ENCODE data around the gene CNOT6. TPM values are rescaled to one million over a fixed set of nuclear protein-coding genes. Genes with fewer than 3 reads are reported as not detected.

Gene CNOT6
- total and polyA plus RNA-seq, 3 experiments from 2014 or later = 11.4 to 39.9 (median 36.0) TPM

- Histone ChIP-seq H3K27me3 (ENCODE audit: insufficient read depth, low read length, poor library complexity, severe bottlenecking) (no peaks in the 10 kb centered on the region), H3K4me3 (ENCODE audit: low read length) (no peak overlapping the region), H3K9me3 (ENCODE audit: low read length) (no peaks in the 10 kb centered on the region), H3K36me3 (ENCODE audit: insufficient read depth, low read length) (no peaks in the 10 kb centered on the region), H3K27ac (ENCODE audit: low read depth, low read length) (no peak overlapping the region), H3K4me1 (ENCODE audit: insufficient read depth, low read length) (peaks cover 6% of the 10 kb centered on the region)
- H3K27ac Mint-ChIP-seq = peak overlapping the region in 4 of 8 donors; percentile 15 to 80 (median 52)
- no peak overlapping the region for H3K4me3 Mint-ChIP-seq
- CTCF ChIA-PET = interaction anchor here (1.1 kb wide), 1 partner anchor 18 kb away, joined by 3 read pairs; no protein-coding TSS in a partner anchor
- H3K4me1 Mint-ChIP-seq = peaks cover 10 to 22% (median 15%) of the 10 kb centered on the region in 3 donors
- DNase-seq = no peak
- H3K27me3 Mint-ChIP-seq = no peaks in the 10 kb centered on the region
- H3K9me3 Mint-ChIP-seq = no peaks in the 10 kb centered on the region
- peaks cover 0 to 5% (median 0%) of the 10 kb centered on the region in 3 donors for H3K36me3 Mint-ChIP-seq
- POLR2A ChIA-PET = interaction anchor here (0.6 kb wide), 1 partner anchor 39 kb away, joined by 4 read pairs; no protein-coding TSS in a partner anchor
Measured at GRCh38 chr5:180624587-180624986, 130.4 kb downstream of the CNOT6 start.

- peak overlapping the region in 1 of 7 donors; percentile 44 for H3K4me3 Mint-ChIP-seq
- ChIA-PET CTCF (no interaction called here), POLR2A (interaction anchor here (0.6 kb wide), 1 partner anchor 38 kb away, joined by 4 read pairs; no protein-coding TSS in a partner anchor)
- Histone ChIP-seq H3K4me1 (ENCODE audit: insufficient read depth, low read length) (peaks cover 6% of the 10 kb centered on the region), H3K27me3 (ENCODE audit: insufficient read depth, low read length, poor library complexity, severe bottlenecking) (no peaks in the 10 kb centered on the region), H3K36me3 (ENCODE audit: insufficient read depth, low read length) (no peaks in the 10 kb centered on the region), H3K9me3 (ENCODE audit: low read length) (no peaks in the 10 kb centered on the region), H3K4me3 (ENCODE audit: low read length) (no peak overlapping the region), H3K27ac (ENCODE audit: low read depth, low read length) (no peak overlapping the region)
- H3K36me3 Mint-ChIP-seq = peaks cover 0 to 5% (median 0%) of the 10 kb centered on the region in 3 donors
- H3K27ac Mint-ChIP-seq = peak overlapping the region in 4 of 8 donors; percentile 47 to 84 (median 74)
- H3K4me1 Mint-ChIP-seq = peaks cover 10 to 22% (median 15%) of the 10 kb centered on the region in 3 donors
- H3K9me3 Mint-ChIP-seq = no peaks in the 10 kb centered on the region
- DNase-seq = no peak
- no peaks in the 10 kb centered on the region for H3K27me3 Mint-ChIP-seq
Measured at GRCh38 chr5:180625125-180625790, 131.1 kb downstream of the CNOT6 start.

- Histone ChIP-seq H3K4me3 (ENCODE audit: low read length) (no peak overlapping the region), H3K27ac (ENCODE audit: low read depth, low read length) (no peak overlapping the region), H3K4me1 (ENCODE audit: insufficient read depth, low read length) (peaks cover 6% of the 10 kb centered on the region), H3K36me3 (ENCODE audit: insufficient read depth, low read length) (no peaks in the 10 kb centered on the region), H3K27me3 (ENCODE audit: insufficient read depth, low read length, poor library complexity, severe bottlenecking) (no peaks in the 10 kb centered on the region), H3K9me3 (ENCODE audit: low read length) (no peaks in the 10 kb centered on the region)
- Mint-ChIP-seq H3K4me3 (peak overlapping the region in 1 of 7 donors; percentile 48), H3K27ac (peak overlapping the region in 1 of 8 donors; percentile 21), H3K27me3 (no peaks in the 10 kb centered on the region), H3K9me3 (no peaks in the 10 kb centered on the region), H3K4me1 (peaks cover 10 to 22% (median 15%) of the 10 kb centered on the region in 3 donors), H3K36me3 (peaks cover 0 to 5% (median 0%) of the 10 kb centered on the region in 3 donors)
- CTCF ChIA-PET = no interaction called here
- POLR2A ChIA-PET = no interaction called here
- no peak for DNase-seq
Measured at GRCh38 chr5:180625791-180626660, 131.8 kb downstream of the CNOT6 start.

GRCh38 chr5:180626661-180627385 lies 132.6 kb downstream of the CNOT6 start:
- H3K27ac Mint-ChIP-seq = peak overlapping the region in 2 of 8 donors; percentile 2 to 74
- peaks cover 0 to 5% (median 0%) of the 10 kb centered on the region in 3 donors for H3K36me3 Mint-ChIP-seq

GRCh38 chr5:180627386-180628120 lies 133.4 kb downstream of the CNOT6 start:
- H3K27me3 Mint-ChIP-seq = no peaks in the 10 kb centered on the region
- POLR2A ChIA-PET = no interaction called here
- no peak overlapping the region for H3K4me3 Mint-ChIP-seq

More at GRCh38 chr5:180626661-180627385, 132.6 kb downstream of the CNOT6 start:
- Mint-ChIP-seq H3K4me1 (peaks cover 10 to 22% (median 15%) of the 10 kb centered on the region in 3 donors), H3K4me3 (no peak overlapping the region), H3K27me3 (no peaks in the 10 kb centered on the region), H3K9me3 (no peaks in the 10 kb centered on the region)
- ChIA-PET CTCF (no interaction called here), POLR2A (no interaction called here)
- H3K4me1 ChIP-seq (ENCODE audit: insufficient read depth, low read length) = peaks cover 6% of the 10 kb centered on the region
- no peaks in the 10 kb centered on the region for H3K9me3 ChIP-seq (ENCODE audit: low read length)
- H3K27ac ChIP-seq (ENCODE audit: low read depth, low read length) = no peak overlapping the region
- no peaks in the 10 kb centered on the region for H3K27me3 ChIP-seq (ENCODE audit: insufficient read depth, low read length, poor library complexity, severe bottlenecking)
- DNase-seq = no peak
- H3K36me3 ChIP-seq (ENCODE audit: insufficient read depth, low read length) = no peaks in the 10 kb centered on the region
- H3K4me3 ChIP-seq (ENCODE audit: low read length) = no peak overlapping the region

More at GRCh38 chr5:180627386-180628120, 133.4 kb downstream of the CNOT6 start:
- no peaks in the 10 kb centered on the region for H3K9me3 Mint-ChIP-seq
- no peaks in the 10 kb centered on the region for H3K27me3 ChIP-seq (ENCODE audit: insufficient read depth, low read length, poor library complexity, severe bottlenecking)
- peak overlapping the region in 2 of 8 donors; percentile 54 to 65 for H3K27ac Mint-ChIP-seq
- peaks cover 6% of the 10 kb centered on the region for H3K4me1 ChIP-seq (ENCODE audit: insufficient read depth, low read length)
- H3K36me3 ChIP-seq (ENCODE audit: insufficient read depth, low read length) = no peaks in the 10 kb centered on the region
- no peak for DNase-seq
- CTCF ChIA-PET = no interaction called here
- H3K4me3 ChIP-seq (ENCODE audit: low read length) = no peak overlapping the region
- H3K36me3 Mint-ChIP-seq = peaks cover 0 to 3% (median 0%) of the 10 kb centered on the region in 3 donors
- no peaks in the 10 kb centered on the region for H3K9me3 ChIP-seq (ENCODE audit: low read length)
- H3K27ac ChIP-seq (ENCODE audit: low read depth, low read length) = no peak overlapping the region
- peaks cover 10 to 20% (median 12%) of the 10 kb centered on the region in 3 donors for H3K4me1 Mint-ChIP-seq

Other genes with a start within 250 kb of the CNOT6 start
- gene MAPK9, start 202.3 kb upstream of the CNOT6 start, total RNA-seq = 10 to 100 TPM; 44.3 to 46.2 TPM
- 34.9 TPM for gene MAPK9, start 202.3 kb upstream of the CNOT6 start, polyA plus RNA-seq
- 1 to 10 TPM; 1.7 to 1.9 TPM for gene GFPT2, start 141.0 kb upstream of the CNOT6 start, total RNA-seq
- gene GFPT2, start 141.0 kb upstream of the CNOT6 start, polyA plus RNA-seq = 0.41 TPM
- 1 to 10 TPM; 1.6 to 2.0 TPM for gene SCGB3A1, start 97.1 kb downstream of the CNOT6 start, total RNA-seq
- 0.95 TPM for gene SCGB3A1, start 97.1 kb downstream of the CNOT6 start, polyA plus RNA-seq
- gene FLT4, start 155.2 kb downstream of the CNOT6 start, total RNA-seq = 1 to 10 TPM; 6.0 to 8.2 TPM
- gene FLT4, start 155.2 kb downstream of the CNOT6 start, polyA plus RNA-seq = 12.7 TPM
- gene OR2Y1, start 245.7 kb downstream of the CNOT6 start, total RNA-seq = not detected
- not detected for gene OR2Y1, start 245.7 kb downstream of the CNOT6 start, polyA plus RNA-seq